GM19468 (cell line): ENCODE measurements around the gene FOXL3.

Experiments used
- ATAC-seq: cut with Tn5 transposase; IDR thresholded peaks from one replicate; pipeline ENCODE4 v1.9.1; 2021; ENCODE audit warnings: mild to moderate bottlenecking, moderate library complexity, moderate number of reproducible peaks; ENCODE audit not compliant: unreplicated experiment; ENCODE audit errors: extremely low read depth

The FOXL3 gene

DNA sequence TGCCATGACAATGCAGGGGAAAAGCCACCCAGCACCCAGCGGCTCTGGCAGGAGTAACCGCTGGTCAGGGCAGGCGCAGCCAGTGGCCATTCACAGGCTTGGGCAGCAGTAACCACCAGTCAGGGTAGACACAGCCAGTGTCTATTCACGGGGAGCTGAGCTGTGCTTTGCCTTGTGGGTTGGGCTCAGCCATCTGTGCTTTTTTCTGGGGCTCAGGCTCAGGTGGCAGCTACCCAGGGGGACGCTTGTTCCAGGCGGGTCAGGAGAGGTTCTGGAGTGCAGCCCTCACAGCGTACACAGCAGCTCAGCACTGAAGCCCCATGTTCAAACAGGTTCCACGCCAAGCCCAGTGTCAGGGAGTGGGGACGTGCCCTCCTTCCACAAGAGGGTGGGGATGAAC, 28.5 kb downstream of the FOXL3 start:
- no peak for ATAC-seq

DNA sequence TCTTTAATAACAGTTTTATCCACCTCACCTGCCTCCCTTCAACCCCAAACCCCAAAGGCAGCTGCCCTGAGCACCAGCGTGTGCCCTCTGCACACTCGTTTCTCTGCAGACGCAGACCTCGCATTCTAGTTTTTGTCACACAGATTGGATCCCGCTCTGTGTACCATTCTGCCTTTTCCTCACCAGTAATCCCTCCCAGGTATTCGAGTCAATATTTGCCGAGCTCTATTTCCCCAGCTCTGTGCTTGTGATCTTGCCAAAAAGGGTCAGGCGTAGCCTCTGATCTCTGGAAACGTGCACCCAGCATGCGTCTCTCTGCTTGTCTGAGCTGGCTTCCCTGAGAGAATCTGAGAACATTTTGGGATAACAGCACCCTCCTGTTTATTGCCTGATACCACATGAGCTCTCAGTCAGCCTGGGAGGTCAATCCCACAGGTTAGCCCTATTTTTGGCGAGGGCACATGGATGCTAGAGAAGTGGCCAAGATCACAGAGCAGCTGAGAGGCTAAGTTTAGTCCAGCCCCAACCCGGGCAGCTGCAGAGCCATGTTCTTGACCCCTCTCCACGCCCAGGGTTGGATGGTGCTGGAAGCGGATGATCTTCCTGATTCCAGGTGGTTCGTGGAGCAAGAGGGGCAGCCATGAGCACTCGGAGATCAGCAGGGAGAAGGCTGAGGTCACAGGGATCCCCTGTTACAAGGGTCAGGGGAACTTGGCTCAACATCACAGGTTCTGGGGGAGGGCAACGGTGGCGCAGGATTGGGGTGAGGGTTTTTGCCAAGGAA, 29.1 kb downstream of the FOXL3 start:
- ATAC-seq, result no peak

DNA sequence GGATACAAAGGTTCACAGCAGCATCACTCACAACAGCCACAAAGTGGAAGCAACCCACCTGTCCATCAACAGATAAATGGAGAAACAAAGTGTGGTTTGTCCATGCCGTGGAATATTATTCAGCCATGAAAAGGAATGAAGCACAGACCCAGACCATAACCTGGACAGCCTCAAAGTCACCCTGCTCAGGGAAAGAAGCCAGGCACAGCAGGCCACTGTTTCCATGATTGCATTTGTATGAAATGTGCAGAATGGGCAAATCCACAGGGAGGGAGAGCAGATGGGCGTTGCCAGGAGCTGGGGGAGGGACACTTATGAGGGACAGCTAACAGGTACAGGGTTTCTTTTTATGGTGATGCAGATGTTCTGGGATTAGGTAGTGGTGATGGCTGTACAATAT, 30.3 kb downstream of the FOXL3 start:
- ATAC-seq, result no peak

DNA sequence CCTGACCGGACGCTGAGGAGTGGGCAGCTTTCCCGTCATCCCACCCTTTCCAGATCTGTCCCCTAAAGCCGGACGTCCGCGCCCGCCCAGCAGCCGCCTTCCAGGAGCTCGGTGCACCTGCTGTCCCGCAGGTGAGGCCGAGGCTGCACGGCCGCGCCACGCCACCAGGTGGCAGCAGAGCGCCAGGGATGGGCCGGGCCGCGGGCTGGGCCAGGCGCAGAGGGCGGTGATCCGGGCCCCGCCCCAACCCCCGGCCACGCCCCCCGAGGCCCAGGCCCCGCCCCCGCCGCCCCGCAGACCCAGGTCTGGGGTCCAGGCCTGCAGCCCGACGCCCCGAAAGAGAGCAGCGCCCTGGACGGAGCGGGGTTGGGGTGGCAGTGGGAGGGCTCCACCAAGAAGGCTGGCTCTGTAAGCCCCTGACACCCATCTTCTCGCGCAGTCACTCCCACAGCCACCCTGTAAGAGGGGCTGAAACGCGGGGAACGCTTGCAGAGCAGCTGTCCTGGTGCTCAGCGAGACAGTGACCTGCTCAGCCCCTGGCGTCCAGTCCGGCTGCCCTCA, 32.2 kb downstream of the FOXL3 start:
- no peak for ATAC-seq

DNA sequence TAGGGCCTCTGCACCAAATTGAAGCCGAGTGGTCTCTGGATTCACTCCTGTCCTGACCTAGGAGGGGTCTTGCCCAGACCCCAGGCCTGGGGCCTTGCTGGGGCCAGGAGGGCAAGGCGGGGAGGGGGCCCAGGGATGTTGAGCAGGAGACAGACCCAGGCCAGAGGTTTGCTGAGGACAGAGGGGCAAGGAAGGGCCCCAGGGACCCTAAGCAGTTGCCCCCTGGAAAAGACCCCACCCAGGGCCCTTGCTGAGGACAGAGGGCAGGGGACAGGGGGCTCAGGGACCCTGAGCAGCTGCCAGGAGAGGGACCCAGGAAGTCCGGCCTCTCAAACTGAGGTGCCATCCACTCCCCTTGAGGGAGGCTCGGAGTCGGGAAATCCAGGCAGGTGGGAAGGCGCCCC, 32.7 kb downstream of the FOXL3 start:
- ATAC-seq, result no peak

DNA sequence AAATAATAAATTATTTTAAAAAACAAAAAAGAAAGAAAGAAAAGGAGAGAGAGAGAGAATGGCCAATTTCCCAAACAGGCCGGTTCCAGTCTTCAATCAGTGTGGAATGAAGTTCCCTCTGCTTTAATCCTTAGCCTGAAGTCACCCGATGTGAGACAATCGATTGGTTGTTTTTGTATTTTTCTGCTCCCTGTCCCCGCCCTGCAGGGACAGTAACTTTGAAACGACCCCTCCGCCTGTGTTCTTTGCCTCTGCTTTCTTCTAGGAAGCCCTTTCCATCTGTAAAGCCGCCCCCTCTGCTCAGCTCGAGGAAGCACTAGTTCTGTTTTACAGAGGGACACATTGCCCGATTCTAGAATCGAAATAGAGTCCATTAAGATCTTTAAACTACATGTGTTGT, 33.4 kb downstream of the FOXL3 start:
- no peak for ATAC-seq

DNA sequence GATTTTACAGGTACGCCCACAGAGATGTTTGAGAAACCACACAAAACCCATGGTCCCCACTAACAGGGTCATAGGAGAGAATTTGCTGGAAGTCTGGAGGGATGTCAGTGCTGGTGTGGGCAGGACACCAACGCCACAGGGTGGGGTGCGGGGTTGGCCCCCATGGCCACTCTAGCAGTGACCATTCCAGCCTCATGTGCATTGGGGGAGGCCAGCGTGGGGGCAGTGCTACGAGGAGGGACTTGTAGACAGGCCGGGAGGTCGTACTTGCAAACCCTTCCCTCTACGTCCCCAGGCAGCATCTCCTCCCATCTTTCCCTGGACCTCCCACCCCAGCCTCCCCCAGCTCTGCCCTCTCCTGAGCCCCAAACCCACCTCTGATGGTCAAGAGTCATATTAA, 34.0 kb downstream of the FOXL3 start:
- ATAC-seq, result no peak

DNA sequence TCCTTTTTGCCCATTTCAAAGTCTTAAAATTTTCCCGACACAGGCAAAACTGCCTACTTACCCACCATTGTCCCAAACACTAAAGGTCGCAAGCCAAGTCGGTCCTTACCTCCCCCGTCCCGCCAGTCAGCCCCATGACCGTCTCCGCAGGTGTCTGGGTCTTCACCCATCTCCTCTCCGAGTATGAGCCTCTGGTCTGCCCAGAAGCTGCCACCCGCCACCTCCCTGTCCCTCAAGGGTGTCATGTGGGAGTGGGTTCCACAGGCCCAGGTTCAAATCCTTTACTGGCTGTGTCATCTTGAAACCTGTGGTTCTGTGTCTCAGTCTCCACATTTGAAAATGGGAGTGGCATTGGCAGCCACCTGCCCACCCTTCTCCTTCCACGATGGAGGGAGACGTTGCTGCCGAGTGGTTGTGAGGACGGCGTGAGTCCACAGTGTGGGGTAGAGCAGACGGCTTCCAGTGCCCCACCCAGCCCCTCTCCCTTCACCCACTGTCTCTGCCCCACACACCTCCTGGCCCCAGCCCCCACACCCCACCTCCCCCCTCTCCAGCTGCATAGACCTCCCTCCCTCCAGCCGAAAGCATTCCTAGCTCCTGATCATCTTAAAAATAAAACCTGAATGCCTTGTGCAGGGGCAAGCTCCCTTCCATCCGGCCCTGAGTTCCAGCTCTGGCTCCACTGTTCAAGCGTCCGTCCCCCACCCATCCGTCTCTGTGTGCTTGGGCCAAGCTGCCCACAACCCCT, 35.3 kb downstream of the FOXL3 start:
- no peak for ATAC-seq

DNA sequence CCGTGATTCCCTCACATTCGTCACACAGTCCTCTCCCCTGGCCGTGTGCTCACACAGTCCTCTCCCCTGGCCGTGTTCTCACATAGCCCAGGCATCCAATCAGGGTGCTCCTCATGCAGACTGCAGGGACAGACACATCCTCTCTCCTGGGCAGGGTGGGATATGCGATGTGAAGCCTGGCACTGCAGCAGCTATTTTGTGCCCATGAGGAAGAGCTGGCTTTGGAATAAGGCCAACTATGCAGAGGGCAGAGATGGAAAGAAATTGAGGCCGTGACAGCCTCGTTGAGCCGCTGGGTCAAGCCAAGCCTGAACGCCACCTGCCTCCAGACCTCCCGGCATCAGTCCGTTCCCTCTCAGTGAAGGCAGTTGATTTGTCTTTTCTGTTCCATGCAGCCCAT, 35.8 kb downstream of the FOXL3 start:
- ATAC-seq, result no peak

DNA sequence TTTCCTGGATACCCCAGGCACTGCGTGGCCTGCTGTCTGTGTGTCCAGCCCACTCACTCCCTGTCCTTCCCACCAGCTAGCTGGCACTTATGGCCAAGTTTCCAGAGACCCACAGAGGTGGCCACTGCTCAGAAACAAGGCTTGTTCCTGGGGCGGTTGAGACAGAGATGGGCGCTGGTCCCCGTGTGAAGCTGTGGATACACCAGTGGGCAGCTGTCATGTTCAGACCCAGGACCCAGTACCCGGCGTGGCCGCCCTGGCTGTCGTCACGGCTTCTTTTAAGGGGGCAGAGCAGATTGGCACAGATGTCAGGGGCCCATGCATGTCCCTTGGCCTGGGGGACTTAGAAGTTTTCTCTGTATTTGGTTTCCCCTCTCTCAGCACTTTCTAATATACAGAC, 36.3 kb downstream of the FOXL3 start:
- ATAC-seq, result no peak

DNA sequence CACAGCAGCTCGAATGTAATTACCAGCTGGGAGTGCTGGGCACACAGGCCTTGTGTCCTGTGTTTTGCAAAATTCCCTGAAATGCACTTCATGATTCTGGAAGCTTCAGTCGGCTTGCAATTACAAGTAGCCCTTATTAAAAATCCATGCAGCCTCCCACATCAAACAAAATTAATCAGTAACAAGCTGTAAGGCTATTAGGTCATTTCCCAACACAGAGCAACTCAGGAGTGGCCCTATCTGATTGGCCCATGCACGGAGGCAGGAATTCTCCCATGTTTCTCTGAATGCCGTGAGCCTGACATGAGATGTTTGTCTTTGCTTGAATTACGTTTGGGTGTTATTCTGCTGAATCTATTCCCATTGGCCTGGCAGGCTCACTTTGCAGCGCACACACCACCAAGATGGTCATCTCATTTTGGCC, 36.9 kb downstream of the FOXL3 start:
- ATAC-seq, result no peak

DNA sequence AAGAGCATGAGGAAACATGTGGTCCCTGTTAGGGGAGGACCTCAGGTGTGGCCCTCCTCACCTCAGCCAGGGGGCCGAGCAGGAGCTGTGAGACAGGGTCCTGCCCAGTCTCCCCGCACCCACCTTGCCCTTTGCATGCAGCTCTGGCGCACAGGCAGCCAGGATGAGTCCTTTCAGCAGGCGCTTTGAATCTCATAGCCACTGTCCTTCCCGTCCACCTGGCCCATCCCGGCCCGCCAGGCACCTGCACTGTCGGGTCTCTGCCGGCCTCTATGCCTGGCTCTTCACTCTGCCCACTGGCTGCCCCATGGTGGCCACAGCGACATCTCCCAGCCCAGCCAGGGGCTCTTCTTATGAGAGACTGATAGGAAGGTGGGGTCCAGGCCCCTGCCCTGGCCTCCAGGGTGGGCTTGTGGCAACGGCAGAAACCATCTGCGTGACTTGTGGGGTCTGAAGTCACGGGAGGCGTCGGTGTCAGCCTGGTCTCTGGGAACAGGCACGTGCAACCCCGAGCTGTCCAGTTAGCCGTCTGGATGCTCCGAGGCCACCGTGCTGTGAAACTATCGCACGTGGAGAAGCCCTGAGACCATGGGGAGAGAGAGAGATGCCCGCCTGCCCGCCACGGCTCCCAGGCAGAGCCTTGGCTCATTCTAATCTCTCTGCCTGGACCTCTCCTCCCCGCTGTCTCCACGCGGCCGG, 37.4 kb downstream of the FOXL3 start:
- no peak for ATAC-seq

DNA sequence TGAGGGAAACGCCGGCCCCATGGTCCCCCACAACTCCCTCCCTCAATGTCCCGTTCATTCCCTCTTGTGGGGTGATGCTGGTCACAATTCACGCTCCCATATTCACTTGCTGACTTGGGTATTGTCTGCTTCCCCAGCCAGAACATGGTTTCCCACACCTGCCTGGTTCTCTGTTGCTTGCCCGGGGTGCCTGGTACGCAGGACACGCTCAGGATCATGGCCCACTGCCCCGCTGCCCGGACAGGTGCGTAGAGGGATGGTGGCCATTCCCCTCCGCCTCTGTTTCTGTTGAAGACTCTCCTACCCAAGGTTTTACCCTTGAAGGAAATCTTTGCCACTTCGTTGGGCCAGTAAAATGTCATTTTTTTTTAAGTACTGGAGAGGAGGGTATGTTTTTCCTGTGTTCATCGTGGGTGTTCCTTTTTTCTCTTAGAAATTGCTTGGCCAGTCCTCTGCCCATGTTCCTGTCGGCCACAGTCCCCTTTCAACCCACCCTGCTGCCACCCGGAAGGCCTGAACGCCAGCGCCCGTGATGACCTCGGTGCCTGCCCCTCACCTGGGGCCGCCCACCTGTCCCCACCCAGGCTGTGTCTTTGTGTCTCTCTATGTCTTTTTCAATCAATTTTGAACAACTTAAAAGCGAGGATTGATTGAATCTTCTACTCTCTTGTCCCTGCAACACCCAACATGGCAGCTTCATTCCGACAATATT, 38.2 kb downstream of the FOXL3 start:
- no peak for ATAC-seq

DNA sequence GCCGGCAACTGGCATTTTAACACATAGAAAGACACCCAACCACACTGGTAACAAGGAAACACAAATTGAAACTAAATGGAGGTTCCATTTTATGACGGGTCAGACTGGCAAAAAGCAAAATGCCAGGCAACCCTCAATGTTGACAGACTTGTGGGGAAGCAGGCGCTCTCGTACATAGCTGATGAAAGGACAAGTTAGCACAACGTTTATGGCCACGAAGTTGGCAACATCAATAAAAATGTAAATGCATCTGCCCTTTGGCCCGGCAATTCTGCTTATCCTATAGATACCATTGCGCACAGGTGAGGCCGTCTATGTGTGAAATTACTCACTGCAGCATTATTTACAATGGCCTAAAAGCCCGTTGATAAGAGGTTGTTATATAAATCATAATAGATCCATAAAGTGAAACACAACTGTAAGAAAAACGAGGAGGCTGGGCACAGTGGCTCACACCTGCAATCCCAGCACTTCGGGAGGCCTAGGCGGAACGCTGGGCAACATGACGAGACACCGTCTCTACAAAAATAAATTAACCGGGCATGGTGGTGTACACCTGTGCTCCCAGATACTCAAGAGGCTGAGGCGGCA, 39.8 kb downstream of the FOXL3 start:
- ATAC-seq, result no peak

DNA sequence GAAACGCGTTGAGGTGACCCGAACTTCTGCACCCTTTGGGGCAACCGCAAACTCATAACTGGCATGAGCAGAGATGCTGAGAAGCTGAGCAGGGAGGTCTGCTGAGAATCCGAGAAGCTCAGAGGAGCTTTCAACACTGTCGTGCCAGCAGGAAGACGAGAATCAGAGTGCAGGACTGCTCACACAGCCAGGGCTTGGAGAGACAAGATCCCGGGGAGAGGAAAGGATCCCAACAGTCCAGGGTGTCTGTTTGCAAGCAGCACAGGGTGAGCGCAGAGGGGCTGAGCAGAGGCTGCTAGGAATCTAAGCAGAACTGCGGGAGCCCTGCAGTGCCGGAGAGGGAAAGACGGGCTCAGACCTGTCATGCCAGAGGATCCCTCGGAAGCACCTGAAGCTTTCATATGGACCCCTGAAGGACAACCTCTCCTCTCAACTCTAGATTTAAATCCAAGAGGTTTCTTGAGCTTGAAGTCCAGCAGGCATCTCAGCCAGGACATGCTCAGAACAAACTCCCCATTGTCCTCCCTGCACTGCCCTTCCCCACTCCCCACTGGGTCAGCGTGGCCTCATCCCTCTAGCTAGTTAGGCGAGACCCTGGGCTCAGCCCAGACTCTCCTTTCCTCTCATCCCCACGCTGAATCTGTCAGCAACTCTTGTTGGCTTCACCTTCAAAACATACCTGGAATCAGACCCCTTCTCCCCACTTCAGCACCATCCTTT, 40.7 kb downstream of the FOXL3 start:
- ATAC-seq, result no peak

DNA sequence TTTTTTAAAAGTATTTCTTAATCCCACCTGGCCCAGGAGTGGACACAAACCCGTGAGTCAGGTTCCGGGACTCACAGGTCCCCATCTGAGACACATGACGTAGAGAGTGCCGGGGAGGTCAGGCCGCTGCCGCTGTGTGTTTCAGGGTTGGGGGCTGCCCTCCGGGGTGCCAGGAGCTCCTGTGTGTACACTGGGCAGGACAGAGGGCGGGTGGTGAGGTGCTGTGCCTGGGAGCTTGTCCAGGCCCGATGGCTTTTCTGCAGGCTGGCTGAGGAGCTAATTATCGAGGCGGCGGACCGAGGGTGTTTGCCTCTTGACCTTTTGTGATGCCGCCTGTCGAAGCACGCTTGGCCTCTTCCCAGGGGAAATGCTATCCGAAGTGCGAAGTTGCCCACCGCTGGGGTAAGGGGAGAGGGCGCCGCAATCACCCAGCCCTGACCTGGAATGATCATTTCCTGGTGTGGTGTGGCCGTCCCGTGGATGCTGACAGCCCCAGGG, 42.1 kb downstream of the FOXL3 start:
- no peak for ATAC-seq

DNA sequence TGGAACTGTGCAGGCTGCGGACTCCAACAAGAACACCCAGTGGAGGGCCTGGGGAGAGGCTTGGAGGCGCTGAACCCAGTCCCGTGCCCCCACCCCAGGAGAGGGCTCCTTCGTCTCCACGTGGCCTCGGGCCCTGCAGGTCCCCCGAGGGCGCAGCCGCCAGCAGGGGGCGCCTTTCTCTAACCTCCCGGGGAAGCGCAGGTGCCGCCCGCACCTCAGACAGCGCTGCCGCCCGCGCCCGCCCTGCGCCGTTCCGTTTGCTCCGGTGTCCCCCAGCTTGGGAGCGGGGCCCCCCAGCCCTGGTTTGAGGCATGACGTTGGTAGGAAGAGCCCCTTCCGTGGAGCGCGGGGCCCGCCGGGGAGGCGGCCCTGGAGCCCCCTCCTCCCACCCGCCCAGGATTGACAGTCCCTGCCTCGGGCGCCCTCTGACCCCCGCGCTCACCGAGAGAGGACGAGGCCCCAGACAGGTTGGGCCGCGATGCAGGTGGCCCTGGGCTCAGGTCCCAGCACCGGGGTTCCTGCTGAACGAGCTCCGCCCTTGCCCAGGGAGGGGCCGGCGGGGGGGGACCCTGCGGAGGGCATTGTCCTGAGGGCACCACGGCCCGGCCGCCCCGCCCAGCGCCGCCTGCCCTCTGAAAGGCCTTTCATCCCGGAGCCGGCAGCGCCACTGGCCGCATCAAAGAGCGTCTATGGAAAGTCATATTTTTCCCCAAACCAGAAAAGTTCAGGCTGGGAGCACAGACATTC, 42.8 kb downstream of the FOXL3 start:
- no peak for ATAC-seq

DNA sequence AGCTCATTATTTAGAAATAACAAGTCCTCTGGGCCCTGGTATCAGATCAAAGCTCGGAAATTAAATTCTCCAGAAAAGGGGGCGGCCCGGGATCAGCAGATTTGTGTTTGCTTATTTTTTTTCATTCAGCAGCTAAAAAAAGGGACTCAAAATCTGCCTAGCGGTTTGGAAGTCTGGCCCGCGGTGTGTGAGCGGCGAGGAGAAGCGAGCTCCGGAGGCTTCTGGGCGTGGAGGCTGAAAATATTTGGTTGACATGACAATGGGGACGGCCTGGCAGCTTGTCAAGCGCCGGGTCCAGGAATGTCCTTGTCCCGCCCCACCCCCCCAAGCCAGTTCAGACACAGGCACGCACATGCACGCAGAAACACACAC, 43.4 kb downstream of the FOXL3 start:
- no peak for ATAC-seq
